H9 (cell line): ENCODE data around the gene CABLES1. TPM values are rescaled to one million over a fixed set of nuclear protein-coding genes. Genes with fewer than 3 reads are reported as not detected.
"Not testable (repeated sequence)": the region's sequence is repeated elsewhere in the genome, so short reads cannot be mapped to it uniquely, and the experiment has no call there.

Experiments
- DNase-seq: peaks from one replicate; pipeline ENCODE4 v3.0.0-alpha.2; 2017
- H2AFZ ChIP-seq: one replicate; pipeline ENCODE4 v1.6.1; 2013; ENCODE audit warnings: mild to moderate bottlenecking, low read length, control low read depth, moderate library complexity
- H2AK5ac ChIP-seq: 2 replicates; pipeline ENCODE4 v1.6.1; 2013; ENCODE audit warnings: low read length, control low read depth, mixed read lengths; ENCODE audit not compliant: insufficient read length
- H2BK120ac ChIP-seq: one replicate; pipeline ENCODE4 v1.6.1; 2013; ENCODE audit warnings: low read depth, mild to moderate bottlenecking, low read length, control low read depth, inconsistent platforms; ENCODE audit not compliant: poor library complexity, severe bottlenecking
- H2BK12ac ChIP-seq: 2 replicates; pipeline ENCODE4 v1.6.1; 2013; ENCODE audit warnings: low read length, control low read depth, mixed read lengths, low read depth; ENCODE audit not compliant: insufficient read length
- H2BK15ac ChIP-seq: 2 replicates; pipeline ENCODE4 v1.6.1; 2013; ENCODE audit warnings: low read depth, low read length, control low read depth
- H2BK20ac ChIP-seq: one replicate; pipeline ENCODE4 v1.6.1; 2013; ENCODE audit warnings: low read depth, mild to moderate bottlenecking, low read length, control low read depth, inconsistent platforms; ENCODE audit not compliant: poor library complexity, severe bottlenecking
- H2BK5ac ChIP-seq: 2 replicates; pipeline ENCODE4 v1.6.1; 2013; ENCODE audit warnings: low read length, control low read depth, mixed read lengths; ENCODE audit not compliant: insufficient read length
- H3K14ac ChIP-seq: 2 replicates; pipeline ENCODE4 v1.6.1; 2013; ENCODE audit warnings: low read length, control low read depth; ENCODE audit not compliant: insufficient read depth
- H3K18ac ChIP-seq: 2 replicates; pipeline ENCODE4 v1.6.1; 2013; ENCODE audit warnings: low read depth, mild to moderate bottlenecking, mixed read lengths, low read length, control low read depth; ENCODE audit not compliant: insufficient read length
- H3K23ac ChIP-seq: 2 replicates; pipeline ENCODE4 v1.6.1; 2013; ENCODE audit warnings: low read length, control low read depth, mixed read lengths, low read depth; ENCODE audit not compliant: insufficient read length
- H3K23me2 ChIP-seq: 2 replicates; pipeline ENCODE4 v1.6.1; 2013; ENCODE audit warnings: low read depth, mild to moderate bottlenecking, mixed read lengths, low read length, control low read depth; ENCODE audit not compliant: insufficient read length, poor library complexity, severe bottlenecking
- H3K27ac ChIP-seq: 2 replicates; pipeline ENCODE4 v1.5.1; 2013; ENCODE audit warnings: low read length, control low read depth, mixed read lengths, low read depth; ENCODE audit not compliant: insufficient read length
- H3K27me3 ChIP-seq: 2 replicates; pipeline ENCODE4 v1.6.1; 2013; ENCODE audit warnings: low read length, control low read depth, inconsistent platforms; ENCODE audit not compliant: insufficient read depth
- H3K4ac ChIP-seq: 2 replicates; pipeline ENCODE4 v1.6.1; 2013; ENCODE audit warnings: low read depth, mild to moderate bottlenecking, control low read depth, inconsistent platforms, low read length, moderate library complexity
- H3K4me1 ChIP-seq: 2 replicates; pipeline ENCODE4 v1.6.1; 2013; ENCODE audit warnings: low read length, control low read depth, inconsistent platforms; ENCODE audit not compliant: insufficient read depth
- H3K4me2 ChIP-seq: 2 replicates; pipeline ENCODE4 v1.6.1; 2013; ENCODE audit warnings: low read length, control low read depth, mixed read lengths; ENCODE audit not compliant: insufficient read length, insufficient read depth
- H3K56ac ChIP-seq: 2 replicates; pipeline ENCODE4 v1.6.1; 2013; ENCODE audit warnings: low read depth, mild to moderate bottlenecking, mixed read lengths, low read length, control low read depth; ENCODE audit not compliant: insufficient read length
- H3K79me1 ChIP-seq: 2 replicates; pipeline ENCODE4 v1.6.1; 2013; ENCODE audit warnings: low read depth, mild to moderate bottlenecking, moderate library complexity, low read length, control low read depth, inconsistent platforms; ENCODE audit not compliant: insufficient read depth, poor library complexity, severe bottlenecking
- H3K79me2 ChIP-seq: 2 replicates; pipeline ENCODE4 v1.6.1; 2013; ENCODE audit warnings: low read length, control low read depth, inconsistent platforms; ENCODE audit not compliant: insufficient read depth
- H3K9ac ChIP-seq: 2 replicates; pipeline ENCODE4 v1.6.1; 2013; ENCODE audit warnings: low read length, control low read depth, mixed read lengths; ENCODE audit not compliant: insufficient read length; ENCODE audit errors: extremely low read depth
- H3K9me3 ChIP-seq: one replicate; pipeline ENCODE4 v1.6.1; 2013; ENCODE audit warnings: low read depth, low read length, inconsistent platforms; ENCODE audit not compliant: control insufficient read depth
- H3T11ph ChIP-seq: one replicate; pipeline ENCODE4 v1.6.1; 2013; ENCODE audit warnings: mild to moderate bottlenecking, low read length, control low read depth, inconsistent platforms
- H4K20me1 ChIP-seq: one replicate; pipeline ENCODE4 v1.6.1; 2013; ENCODE audit not compliant: control insufficient read depth, insufficient read length, insufficient read depth
- H4K5ac ChIP-seq: 2 replicates; pipeline ENCODE4 v1.6.1; 2013; ENCODE audit warnings: low read depth, mild to moderate bottlenecking, mixed read lengths, low read length, control low read depth; ENCODE audit not compliant: insufficient read length
- H4K8ac ChIP-seq: replicated peaks from 2 replicates; pipeline ENCODE4 v1.6.1; 2013; ENCODE audit warnings: low read length, control low read depth, mixed read lengths, low read depth; ENCODE audit not compliant: insufficient read length
- H4K91ac ChIP-seq: 2 replicates; pipeline ENCODE4 v1.6.1; 2013; ENCODE audit warnings: low read depth, mild to moderate bottlenecking, moderate library complexity, mixed read lengths, low read length, control low read depth; ENCODE audit not compliant: insufficient read length
- H3K27ac Mint-ChIP-seq, 3 experiments: 2 replicates in 2 of 3; 3 replicates in 1 of 3; pipeline ENCODE4 v1.8.0; 2020 to 2021; ENCODE audit warnings: mixed read lengths in 3 of 3, mild to moderate bottlenecking in 1 of 3, moderate library complexity in 1 of 3
- H3K27me3 Mint-ChIP-seq: 2 replicates; pipeline ENCODE4 v1.8.0; 2021; ENCODE audit warnings: low read depth, mild to moderate bottlenecking, moderate library complexity, mixed read lengths
- H3K36me3 Mint-ChIP-seq, 3 experiments: 2 replicates in 2 of 3; 3 replicates in 1 of 3; pipeline ENCODE4 v1.8.0; 2020 to 2021; ENCODE audit warnings: low read depth in 3 of 3, mixed read lengths in 3 of 3; ENCODE audit not compliant: insufficient read depth in 1 of 3
- H3K4me1 Mint-ChIP-seq, 2 experiments: 2 replicates each; pipeline ENCODE4 v1.8.0; 2020; ENCODE audit warnings: mixed read lengths in 2 of 2
- H3K4me3 Mint-ChIP-seq, 2 experiments: 2 replicates in 1 of 2; 3 replicates in 1 of 2; pipeline ENCODE4 v1.8.0; 2020 to 2021; ENCODE audit warnings: mild to moderate bottlenecking in 2 of 2, mixed read lengths in 2 of 2, moderate library complexity in 1 of 2
- H3K9me3 Mint-ChIP-seq, 2 experiments: 2 replicates in 1 of 2; 3 replicates in 1 of 2; pipeline ENCODE4 v1.8.0; 2020; ENCODE audit warnings: mild to moderate bottlenecking in 2 of 2, mixed read lengths in 2 of 2, moderate library complexity in 1 of 2
- CTCF ChIP-seq: fragments of 200-600 bp; sonication (generic); conservative IDR thresholded peaks from 3 replicates; pipeline ENCODE4 v1.8.0; 2021; ENCODE audit warnings: antibody characterized with exemption, mild to moderate bottlenecking
- WGBS: extraction: QIAGEN DNeasy Blood & Tissue Kit; methylation state at CpG from one replicate; pipeline ENCODE4 v1.1.7; 2013; ENCODE audit warnings: missing lambda C conversion rate, low lambda C conversion rate, mixed read lengths; ENCODE audit not compliant: insufficient read length; ENCODE audit errors: extremely low coverage; 5-methylcytosine and 5-hydroxymethylcytosine counted together
- total RNA-seq: library from RNA; stranded (reverse); gene quantifications from 2 replicates; pipeline ENCODE4 v1.2.1, GENCODE V29; 2021

Gene CABLES1
- total RNA-seq, 1 experiment from 2014 or later: 27.1 TPM

- Histone ChIP-seq H2BK20ac (no peak overlapping the region), H3K4ac (no peak overlapping the region), H2BK15ac (no peak overlapping the region), H3K14ac (no peak overlapping the region), H4K8ac (no peak overlapping the region), H2BK120ac (no peak overlapping the region), H4K5ac (no peak overlapping the region), H3K23me2 (no peaks in the 10 kb centered on the region), H2AK5ac (no peak overlapping the region), H4K20me1 (no peaks in the 10 kb centered on the region), H3K27ac (no peak overlapping the region), H3K4me1 (no peaks in the 10 kb centered on the region), H3K23ac (no peak overlapping the region), H3T11ph (no peak overlapping the region), H2BK5ac (no peak overlapping the region), H4K91ac (no peak overlapping the region), H3K9me3 (no peaks in the 10 kb centered on the region), H2AFZ (no peak overlapping the region), H2BK12ac (no peak overlapping the region), H3K4me2 (no peak overlapping the region), H3K18ac (no peak overlapping the region), H3K79me2 (no peaks in the 10 kb centered on the region), H3K56ac (no peak overlapping the region), H3K27me3 (no peaks in the 10 kb centered on the region), H3K79me1 (no peaks in the 10 kb centered on the region), H3K9ac (no peak overlapping the region)
- H3K4me3 Mint-ChIP-seq: no peak overlapping the region
- TF ChIP-seq CTCF: no peak
- WGBS: no CpG with 5 or more reads among the region's 5 CpGs
- no peak for DNase-seq
- H3K27ac Mint-ChIP-seq: no peak overlapping the region
- peaks cover 0 to 2% of the 10 kb centered on the region in 2 experiments; a peak in 2 of 5 replicates for H3K9me3 Mint-ChIP-seq
- peaks cover 9% of the 10 kb centered on the region for H3K27me3 Mint-ChIP-seq
- H3K36me3 Mint-ChIP-seq: peaks cover 0 to 4% (median 0%) of the 10 kb centered on the region in 3 experiments; a peak in 1 of 7 replicates
- peaks cover 6 to 10% of the 10 kb centered on the region in 2 experiments; a peak in 3 of 4 replicates for H3K4me1 Mint-ChIP-seq
Measured at GRCh38 chr18:23108496-23108895, 26.8 kb upstream of the CABLES1 start.

DNA sequence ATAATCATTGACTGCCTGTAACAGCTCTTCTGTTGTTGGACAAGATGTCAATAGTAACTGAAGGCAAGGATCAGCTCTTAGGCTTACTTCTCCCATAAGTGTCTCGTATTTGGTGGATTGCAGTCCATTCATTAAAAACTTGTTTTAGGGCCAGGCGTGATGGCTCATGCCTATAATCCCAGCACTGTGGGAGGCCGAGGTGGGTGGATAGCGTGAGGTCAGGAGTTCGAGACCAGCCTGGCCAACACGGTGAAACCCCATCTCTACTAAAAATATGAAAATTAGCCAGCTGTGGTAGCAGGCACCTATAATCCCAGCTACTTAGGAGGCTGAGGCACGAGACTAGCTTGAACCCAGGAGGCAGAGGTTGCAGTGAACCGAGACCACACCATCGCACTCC lies 26.1 kb upstream of the CABLES1 start:
- H3K79me2 ChIP-seq, H4K5ac ChIP-seq, H4K20me1 ChIP-seq, H2AFZ ChIP-seq, H3K4ac ChIP-seq, H4K91ac ChIP-seq, H3K9me3 Mint-ChIP-seq, H3K4me1 ChIP-seq, H3K27me3 Mint-ChIP-seq, H3K79me1 ChIP-seq, H3K27me3 ChIP-seq, H2BK5ac ChIP-seq, H2BK20ac ChIP-seq, H2AK5ac ChIP-seq, H2BK15ac ChIP-seq, H3K4me3 Mint-ChIP-seq, H3K9me3 ChIP-seq, H2BK12ac ChIP-seq, H3K27ac ChIP-seq, H4K8ac ChIP-seq, H3K18ac ChIP-seq, H3K27ac Mint-ChIP-seq, H3K56ac ChIP-seq, H3K36me3 Mint-ChIP-seq, H3T11ph ChIP-seq, H2BK120ac ChIP-seq, H3K23ac ChIP-seq, DNase-seq, H3K9ac ChIP-seq, H3K4me2 ChIP-seq, H3K14ac ChIP-seq, H3K23me2 ChIP-seq: not testable (repeated sequence)
- WGBS: no CpG with 5 or more reads among the region's 9 CpGs
- H3K4me1 Mint-ChIP-seq: peaks cover 12 to 17% of the 10 kb centered on the region in 2 experiments
